AG08396 (cell line): ENCODE measurements around the gene TYMP.

ENCODE experiments used
- DNase-seq: peaks from one replicate; pipeline ENCODE4 v3.0.0; 2012; ENCODE audit warnings: low spot score, mixed read lengths

TYMP gene

DNA sequence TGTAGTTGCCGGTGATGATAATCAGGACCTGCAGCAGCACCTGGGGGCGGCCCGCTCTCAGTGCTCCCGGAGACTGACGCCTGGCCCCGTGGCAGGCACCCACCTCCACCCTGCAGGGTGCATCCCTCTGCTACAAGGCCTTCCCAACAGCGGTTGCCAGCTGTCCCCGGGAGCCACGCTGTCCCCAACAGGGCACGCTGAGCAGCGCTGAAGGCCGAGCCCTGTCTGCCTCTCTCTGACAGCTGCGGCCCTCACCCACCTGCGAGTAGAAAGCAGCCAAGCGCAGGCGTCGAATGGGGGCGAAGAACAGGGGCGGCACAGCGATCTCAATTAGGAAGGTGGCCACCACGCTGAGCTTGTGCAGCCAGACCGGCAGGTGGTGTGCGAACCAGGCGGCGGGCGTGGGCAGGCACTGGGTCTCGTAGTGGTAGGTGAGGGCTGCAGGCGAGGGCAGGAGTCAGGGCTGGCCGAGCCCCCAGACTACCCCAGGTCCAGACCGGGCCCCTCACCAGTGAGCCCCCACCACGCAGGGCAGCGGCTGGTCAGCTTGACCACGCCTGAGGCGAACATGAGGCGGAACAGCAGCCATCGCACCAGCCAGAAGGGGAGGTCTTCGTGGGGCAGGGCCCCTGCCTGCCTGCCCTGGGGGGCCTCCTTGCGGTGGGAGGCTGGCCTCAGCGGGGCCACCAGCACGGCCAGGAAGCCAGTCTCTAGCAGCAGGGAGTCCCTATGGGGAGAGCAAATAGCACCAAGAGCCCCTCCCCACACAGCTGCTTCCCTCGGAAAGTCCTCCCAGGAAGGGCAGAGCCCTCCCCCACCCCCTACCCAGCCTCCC lies 23.8 kb downstream of the TYMP start:
- DNase-seq, result no peak

DNA sequence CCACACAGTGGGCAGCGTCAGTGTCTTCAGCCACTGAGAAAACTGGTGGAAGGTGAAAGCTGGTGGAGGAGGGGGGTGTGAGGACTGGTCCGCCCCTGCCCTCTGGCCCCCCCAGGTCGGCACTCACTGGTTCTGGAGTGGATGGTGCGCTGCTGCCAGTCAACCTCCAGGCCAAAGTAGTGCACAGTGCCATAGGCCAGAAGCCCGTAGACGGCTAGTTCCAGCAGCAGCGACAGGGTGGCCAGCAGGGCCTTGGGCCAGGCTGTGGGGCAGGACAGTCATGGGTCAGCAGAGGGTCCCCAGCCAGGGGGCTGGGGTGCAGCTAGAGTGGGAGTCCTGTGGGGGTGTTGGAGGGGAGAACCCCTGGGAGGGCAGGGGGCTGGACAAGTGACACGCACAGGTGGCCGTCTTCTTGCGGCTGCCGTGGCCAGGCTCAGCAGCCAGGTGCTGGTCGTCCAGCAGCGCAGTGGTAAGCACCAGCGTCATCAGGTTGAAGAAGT lies 24.5 kb downstream of the TYMP start:
- DNase-seq, result no peak

DNA sequence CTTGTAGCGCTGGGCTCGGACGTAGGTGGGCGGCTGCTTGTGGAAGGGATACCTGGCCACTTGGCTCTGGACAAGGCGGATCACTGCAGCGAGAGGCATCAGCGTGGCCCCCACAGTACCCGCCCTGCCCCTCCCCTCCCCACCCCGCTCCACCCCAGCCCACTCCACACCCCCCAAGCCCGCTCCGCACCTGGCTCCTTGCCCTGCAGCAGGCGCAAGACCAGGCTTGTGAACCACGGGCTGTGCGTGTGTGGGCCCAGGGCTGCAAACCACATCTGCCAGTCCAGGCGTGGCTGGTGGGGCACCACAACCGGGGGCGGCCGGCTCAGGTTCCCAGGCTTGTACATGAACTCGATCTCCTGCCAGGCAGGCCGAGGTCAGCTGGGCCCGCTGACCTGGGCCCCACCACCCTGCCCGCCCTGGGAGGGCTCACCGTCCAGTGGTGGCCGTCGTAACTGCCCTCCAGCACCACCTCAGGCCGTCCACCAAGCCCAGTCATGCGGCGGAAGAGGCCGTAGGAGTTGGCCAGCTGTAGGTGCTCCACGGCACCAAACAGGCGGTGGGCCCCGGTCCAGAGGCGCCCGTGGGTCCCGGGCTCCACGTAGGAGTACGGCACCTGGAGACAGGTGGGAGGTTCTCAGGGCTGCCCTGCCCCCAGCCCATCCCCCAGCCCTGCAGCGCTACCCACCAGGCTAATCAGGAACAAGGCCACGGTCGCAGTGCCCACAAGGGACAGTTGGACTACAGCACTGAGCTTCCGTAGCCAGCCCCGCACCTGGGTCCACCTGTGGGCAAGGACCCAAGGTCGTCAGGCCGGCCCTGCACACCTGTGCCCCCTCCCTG lies 25.2 kb downstream of the TYMP start:
- DNase-seq, result no peak

DNA sequence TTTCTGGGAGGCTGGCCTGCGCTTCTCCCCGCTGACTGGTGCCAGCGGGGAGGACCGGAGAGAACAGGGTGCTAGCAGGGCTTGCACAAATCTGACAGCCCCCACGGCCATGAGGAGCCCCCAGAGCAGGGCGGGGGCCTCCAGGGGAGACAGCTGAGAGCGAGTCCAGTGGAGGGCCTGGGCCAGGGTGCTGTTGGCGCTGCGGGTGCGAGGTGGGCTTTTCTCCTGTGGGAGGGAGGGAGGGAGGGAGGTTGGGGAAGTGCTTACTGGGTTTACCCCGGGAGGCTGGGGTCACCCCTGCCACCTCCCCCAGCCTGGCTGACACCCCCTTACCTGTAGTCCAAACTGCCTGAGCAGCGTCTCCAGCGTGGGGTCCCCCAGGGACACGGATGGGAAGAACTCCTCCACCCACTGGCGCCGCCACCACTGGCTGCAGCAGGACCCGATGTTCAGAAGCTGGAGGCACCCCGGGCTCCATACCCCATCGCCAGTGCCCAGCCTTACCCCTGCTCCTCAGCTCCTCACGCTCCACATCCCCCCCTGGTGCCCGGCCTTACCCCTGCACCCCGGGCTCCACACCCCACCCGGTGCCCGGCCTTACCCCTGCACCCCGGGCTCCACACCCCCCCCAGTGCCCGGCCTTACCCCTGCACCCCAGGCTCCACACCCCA lies 26.2 kb downstream of the TYMP start:
- no peak for DNase-seq

DNA sequence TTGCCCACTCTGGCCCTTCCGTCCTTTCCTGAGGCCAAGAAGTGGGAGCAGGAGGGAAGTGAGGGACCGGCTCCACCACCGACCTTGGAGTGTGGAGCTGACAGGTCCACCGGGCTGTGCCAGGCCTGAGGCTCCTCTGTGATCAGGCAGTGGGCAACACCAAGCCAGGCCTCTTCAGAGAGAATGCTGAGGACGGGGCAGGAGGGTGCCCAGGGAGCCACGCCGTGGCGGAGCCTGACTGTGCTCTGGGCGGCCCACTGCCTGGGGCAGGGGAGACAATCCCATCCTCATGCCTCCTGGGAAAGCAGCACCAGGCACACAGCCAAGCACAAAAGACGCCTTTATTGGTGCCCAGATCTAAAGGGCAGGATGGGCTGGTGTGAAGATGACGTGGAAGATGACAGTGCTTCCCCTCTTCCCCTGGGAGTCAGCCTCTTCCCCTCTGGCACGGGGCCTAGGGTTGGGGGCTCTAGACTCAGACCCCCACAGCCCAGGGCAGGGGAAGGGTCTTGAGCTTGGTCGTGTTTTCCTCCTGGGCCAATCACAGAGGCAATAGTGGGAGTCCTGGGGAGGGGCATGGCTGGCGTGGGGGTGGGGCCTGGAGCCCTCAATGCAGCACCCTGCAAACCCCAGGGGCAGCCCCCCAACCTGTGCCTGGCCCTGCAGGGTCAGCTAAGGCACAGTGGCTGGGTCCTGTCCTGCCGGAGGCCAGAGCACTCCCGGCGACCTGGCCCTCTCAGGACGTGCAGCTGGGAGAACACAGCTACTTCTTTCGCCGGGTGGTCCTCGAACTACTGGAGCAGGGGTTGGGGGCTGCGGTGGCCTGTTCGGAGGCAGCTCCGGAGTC lies 27.0 kb downstream of the TYMP start:
- no peak for DNase-seq

DNA sequence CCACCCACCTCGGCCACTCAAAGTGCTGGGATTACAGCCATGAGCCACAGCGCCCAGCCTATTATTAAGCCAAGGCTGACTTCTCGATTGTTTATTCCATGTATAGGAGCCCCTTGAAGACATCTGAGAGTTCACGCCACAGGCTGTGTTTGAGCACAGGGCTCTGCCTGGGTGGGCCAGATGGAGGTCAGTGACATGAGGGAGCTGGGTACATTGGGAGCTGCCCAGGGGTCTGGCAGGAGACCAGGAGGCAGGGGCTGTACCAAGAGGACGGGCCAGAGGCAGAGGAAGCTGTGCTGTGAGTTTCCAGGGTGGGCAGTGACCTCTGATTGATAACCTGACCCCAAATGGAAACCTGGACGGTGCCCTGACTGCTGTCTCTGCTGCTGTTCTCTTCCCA lies 27.7 kb downstream of the TYMP start:
- DNase-seq, result no peak

DNA sequence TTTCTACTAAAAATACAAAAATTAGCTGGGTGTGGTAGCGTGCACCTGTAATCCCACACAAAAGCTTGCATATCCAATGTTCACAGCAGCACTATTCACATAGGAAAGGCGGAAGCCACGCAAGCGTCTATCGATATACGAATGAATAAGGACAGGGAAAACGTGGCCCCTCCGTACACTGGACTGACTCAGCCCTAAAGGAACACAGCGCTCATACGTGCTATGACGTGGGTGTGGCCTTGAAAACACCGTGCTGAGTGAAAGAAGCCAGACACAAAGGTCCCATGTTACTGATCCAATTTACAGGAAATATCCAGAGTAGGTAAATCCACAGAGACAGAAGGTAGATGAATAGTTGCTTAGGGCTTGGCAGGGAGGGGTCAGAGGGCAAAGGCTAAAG lies 29.4 kb downstream of the TYMP start:
- DNase-seq, result no peak

DNA sequence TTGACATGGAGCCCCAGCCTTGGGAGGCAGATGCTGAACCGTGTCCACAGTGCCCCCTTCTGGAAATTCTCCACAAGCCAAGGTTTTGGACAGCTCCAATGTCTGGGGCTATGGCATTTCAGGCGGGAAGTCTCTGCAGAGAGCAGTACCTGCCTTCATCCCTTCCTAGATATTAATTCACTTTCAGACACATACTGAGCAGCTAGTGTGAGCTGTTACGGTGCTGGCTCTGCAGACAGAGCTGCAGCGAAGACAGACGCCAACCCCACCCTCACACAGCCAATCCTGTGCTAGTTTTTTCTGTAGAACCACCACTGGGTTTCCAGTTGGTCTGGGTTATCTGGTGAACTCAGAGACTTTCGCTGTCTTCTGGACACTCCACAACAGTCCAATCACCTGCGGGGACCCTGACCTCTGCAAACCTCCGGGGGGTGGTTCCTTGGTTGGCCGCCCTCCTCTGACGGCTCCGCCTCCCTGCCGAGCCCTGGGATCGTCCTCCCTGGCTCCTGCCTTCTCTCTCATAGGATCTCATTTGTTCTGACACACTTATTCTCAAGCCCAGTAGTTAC lies 31.4 kb downstream of the TYMP start:
- DNase-seq, result peak; percentile 74

DNA sequence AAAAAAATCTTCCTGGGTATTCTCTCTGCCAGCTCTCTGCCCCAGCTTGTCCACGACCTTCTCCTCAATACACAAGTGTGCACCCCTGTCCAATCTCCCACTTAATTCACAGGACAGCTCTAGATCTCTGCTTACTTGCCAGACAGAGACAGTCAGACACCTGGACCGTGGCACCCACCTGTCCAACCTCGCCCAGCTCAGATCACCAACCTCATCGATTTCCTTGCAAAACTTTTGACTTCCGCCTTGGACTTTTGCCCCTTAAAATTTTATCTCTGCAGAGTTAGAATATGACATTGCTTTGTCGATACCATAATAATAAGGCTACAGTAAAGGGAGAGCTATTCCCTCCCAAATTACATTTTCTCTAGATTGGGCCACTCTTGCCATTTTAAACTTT lies 32.7 kb downstream of the TYMP start:
- DNase-seq, result no peak

DNA sequence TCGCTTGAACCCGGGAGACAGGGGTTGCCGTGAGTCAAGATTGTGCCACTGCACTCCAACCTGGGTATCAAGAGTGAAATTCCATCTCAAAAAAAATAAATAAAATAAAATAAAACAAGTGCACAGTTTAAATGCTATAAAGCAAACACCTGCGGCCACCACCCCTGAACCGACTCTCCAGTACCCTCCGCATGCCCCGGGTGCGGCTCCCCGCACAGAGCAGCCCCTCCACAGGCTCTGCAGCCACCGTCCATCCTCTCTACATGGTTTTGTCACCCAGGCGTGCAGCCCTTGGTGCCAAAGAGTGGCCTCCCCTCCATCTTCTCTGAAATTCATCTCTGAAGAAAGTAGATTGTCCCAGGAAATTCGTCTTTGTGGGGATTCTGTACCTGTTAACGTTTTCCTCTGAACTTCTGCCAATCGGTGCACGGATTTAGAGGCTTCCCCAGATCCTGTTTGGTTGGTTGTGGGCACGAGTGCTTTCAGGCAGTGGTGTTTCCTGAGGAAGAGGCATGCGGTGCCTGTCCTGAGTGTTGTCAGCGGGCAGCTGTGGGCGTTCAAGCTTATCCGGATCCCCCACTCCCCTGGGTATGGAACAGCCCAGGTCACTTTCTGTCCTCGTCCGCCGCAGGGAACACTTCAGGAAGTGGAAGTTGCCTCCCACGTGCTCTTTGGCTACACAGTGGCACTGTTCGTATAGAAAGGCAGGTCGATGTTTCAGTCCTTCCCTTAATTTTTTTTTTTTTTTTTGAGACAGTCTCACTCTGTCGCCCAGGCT lies 39.1 kb downstream of the TYMP start:
- no peak for DNase-seq

DNA sequence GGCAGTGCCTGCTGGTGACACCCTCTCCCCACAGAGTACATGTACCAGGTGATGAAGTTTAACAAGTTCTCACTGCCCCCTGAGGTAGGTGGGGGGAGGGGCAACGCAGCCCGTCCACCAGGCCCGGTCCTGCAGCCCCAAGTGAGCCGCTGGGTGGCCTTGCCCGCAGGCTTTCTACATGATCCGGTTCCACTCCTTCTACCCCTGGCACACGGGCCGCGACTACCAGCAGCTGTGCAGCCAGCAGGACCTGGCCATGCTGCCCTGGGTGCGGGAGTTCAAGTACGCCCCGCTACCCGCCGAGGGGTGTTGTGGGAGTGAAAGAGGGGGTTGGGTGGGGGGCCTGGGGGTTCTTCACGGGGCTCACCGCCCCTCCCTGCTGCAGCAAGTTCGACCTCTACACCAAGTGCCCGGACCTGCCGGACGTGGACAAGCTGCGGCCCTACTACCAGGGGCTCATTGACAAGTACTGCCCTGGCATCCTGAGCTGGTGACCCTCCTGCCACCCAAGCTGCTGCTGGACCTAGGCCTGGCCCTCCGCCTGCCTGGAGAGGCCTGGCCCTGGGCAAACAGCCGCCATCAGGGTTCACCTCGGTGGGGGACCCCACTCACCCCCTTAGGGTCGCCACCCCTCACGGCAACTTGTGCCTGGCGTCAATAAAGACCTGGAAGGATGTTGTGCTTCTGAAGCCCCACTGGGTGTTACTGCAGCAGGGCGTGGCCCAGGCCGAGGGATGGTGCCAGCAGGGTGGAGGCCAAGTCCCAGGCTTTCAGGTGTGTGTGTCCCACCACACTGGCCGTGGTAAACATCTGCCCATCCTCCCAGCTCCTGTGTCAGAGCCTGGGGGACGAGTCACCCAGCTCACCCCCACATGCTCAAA lies 40.2 kb downstream of the TYMP start:
- no peak for DNase-seq

DNA sequence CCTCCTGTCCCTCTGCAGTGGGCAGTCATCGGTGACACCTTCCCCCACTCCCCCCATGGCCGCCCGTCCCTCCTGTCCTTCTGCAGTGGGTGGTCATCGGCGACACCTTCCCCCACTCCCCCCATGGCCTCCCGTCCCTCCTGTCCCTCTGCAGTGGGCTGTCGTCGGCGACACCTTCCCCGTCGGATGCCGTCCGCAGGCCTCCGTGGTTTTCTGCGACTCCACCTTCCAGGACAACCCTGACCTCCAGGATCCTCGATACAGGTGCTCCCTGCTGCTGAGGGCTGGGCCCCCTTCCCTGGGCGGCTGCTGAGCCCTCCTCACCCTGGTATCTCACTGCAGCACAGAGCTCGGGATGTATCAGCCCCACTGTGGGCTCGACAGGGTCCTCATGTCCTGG lies 40.9 kb downstream of the TYMP start:
- no peak for DNase-seq

DNA sequence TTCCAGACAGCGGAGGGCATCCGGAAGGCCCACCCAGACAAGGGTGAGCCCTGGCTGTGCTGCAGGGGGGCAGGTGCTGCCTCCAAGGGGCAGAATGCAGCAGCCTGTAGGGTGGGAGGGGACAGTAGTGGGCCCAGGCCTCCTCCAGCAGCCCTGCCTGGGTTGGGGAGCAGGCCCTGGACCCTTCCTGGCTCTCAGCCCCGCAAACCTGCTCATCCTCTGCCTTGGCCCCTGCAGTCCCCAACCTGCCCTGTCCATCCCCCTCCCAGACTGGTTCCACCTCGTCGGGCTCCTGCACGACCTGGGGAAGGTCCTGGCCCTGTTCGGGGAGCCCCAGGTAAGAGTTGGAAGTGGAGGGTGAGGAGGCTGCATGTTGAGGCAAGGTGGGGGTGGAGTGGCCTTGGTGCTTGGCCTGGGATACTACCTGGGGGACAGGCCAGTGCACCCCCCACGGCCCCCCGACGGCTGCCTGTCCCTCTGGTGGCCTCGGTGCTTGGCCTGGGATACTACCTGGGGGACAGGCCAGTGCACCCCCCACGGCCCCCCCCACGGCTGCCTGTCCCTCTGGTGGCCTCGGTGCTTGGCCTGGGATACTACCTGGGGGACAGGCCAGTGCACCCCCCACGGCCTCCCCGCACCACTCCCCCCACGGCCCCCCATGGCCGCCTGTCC lies 41.7 kb downstream of the TYMP start:
- DNase-seq, result no peak

DNA sequence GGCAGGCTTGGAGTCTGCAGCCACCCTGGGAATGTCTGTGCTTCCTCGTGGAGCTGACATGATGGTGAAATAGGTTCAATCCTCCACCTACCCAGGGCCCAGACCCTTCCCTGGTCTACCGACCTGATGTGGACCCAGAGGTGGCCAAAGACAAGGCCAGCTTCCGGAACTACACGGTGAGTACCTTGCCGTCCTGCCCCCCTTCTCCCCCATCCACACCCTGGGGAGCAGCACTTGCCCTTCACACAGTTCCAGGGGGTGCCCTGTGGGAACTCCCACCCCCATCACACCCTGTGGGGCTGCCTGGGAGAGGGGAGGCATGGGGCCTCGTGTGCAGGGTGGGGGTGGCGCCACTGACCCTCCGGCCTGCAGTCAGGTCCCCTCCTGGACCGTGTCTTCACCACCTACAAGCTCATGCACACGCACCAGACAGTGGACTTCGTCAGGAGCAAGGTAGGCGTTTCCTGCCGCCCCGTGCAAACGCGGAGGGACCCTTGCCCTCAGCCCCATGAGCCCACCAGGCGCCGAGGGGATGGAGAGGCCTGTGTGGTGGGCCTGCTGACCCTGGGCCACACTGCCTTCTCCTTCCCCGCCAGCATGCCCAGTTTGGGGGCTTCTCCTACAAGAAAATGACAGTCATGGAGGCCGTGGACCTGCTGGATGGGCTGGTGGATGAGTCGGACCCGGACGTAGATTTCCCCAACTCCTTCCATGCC lies 42.4 kb downstream of the TYMP start:
- no peak for DNase-seq

DNA sequence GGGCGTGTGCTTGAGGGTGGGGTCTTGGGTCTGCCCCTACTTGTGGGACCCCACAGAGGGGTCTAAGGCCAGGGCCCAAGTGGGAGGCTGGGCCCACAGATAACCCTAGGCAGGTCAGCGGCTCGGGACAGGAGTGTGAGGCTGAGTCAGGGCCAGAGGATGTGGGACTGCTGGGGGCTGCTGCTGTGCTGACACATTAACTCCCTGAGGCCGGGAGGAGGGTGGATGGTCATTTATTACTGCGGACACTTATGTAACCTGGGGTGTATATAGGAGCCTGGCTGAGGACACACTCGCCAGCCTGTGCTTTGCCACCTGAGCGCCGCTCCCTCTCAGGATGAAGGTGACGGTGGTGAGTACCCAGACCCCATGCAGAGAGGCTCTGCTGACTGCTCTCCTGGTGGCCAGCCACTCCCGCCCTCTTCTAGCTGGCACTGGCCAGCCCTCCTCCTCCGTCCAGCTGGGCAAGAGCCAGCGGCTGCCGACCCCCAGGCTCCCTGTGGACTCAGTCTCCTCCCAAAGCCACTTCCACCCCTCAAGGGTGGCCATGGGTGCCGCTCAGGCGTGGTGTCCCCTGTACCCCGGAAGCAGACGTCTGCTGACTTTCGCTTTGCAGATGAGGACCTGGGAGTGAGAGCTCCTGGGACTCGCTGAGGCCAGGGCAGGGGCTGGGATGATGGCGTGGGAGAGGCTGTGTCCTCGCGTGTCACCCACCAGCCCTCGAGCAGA lies 43.1 kb downstream of the TYMP start, which contains the start of gene MIOX:
MIOX (plus strand) TSS at position 299 of the 729 bp plus-strand sequence; CDS start at position 338, 39 bp downstream.
- DNase-seq, result no peak

DNA sequence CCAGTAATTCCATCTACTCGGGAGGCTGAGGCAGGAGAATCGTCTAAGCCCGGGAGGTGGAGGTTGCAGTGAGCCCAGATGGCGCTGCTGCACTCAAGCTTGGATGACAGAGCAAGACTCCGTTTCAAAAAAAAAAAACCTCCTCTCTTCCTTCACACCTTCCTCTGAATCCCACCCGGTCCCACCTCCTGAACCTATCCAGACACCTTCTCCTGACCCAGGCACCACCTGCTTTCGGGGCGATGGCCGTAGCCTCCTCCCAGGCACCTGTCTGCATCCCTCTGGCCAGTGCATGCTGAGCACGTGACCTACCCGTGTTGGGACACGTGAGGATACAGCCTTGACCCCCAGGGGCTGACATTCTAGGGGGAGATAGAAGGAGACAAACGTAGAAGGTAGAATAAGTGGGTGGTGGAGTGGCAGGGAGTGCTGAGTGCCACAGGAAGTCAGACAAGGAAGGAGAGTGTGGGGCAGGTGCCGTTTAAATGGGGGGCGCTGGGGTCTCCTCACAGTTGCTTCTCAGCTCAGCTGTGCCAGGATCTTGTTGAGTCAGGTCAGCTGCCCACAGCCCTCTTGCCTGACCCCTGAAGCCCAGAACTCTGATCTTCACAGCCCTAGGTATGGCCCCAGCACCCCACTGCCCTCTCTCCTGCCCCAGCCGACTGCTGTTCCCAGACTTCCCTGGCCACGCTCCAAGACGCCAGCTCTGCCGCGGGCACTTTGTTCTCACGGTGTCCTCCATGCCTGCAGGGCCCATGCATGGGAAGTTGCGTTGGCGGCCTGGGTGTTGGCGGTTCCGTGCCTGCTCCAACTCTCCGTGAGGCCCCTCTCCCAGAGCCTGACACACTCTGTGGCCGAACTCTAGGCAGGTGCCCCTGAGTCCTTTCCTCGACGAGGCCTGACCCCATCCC lies 44.3 kb downstream of the TYMP start:
- DNase-seq, result no peak
